Hematopoietic multipotent progenitor cell treated with erythropoietin and hydrocortisone succinate and interleukin-3 and kit ligand, for 6 days (in vitro differentiated cells): ENCODE measurements around the gene NRBF2.
"Not testable (repeated sequence)": the region's sequence is repeated elsewhere in the genome, so short reads cannot be mapped to it uniquely, and the experiment has no call there.

Experiments
- DNase-seq: peaks from one replicate; pipeline ENCODE4 v3.0.0-alpha.2; 2015

Gene NRBF2

GRCh38 chr10:63120554-63120953, 12.6 kb upstream of the NRBF2 start:
- no peak for DNase-seq

- no peak for DNase-seq
These were observed 9.3 kb upstream of the NRBF2 start for GRCh38 chr10:63123727-63124362.

- DNase-seq, result no peak
These were observed 7.7 kb upstream of the NRBF2 start for GRCh38 chr10:63125459-63125858.

GRCh38 chr10:63128443-63128842, 4.7 kb upstream of the NRBF2 start:
- DNase-seq, result no peak

- no peak for DNase-seq
These were observed 3.2 kb upstream of the NRBF2 start for GRCh38 chr10:63129888-63130287.

GRCh38 chr10:63132651-63133055, 475 bp upstream of the NRBF2 start:
- DNase-seq, result no peak

- DNase-seq, result peak; percentile 63
These were observed 861 bp downstream of the NRBF2 start for GRCh38 chr10:63133821-63134557.

GRCh38 chr10:63137306-63137705, 4.2 kb downstream of the NRBF2 start:
- DNase-seq, result no peak

GRCh38 chr10:63140077-63140476, 6.9 kb downstream of the NRBF2 start:
- no peak for DNase-seq

GRCh38 chr10:63142136-63142535, 9.0 kb downstream of the NRBF2 start:
- DNase-seq, result no peak

GRCh38 chr10:63143987-63144386, 10.9 kb downstream of the NRBF2 start:
- no peak for DNase-seq

GRCh38 chr10:63145782-63146181, 12.7 kb downstream of the NRBF2 start:
- DNase-seq, result no peak

GRCh38 chr10:63146503-63146902, 13.4 kb downstream of the NRBF2 start:
- DNase-seq, result no peak

GRCh38 chr10:63150745-63151144, 17.6 kb downstream of the NRBF2 start:
- DNase-seq, result no peak

GRCh38 chr10:63153868-63154545, 20.9 kb downstream of the NRBF2 start:
- not testable (repeated sequence) for DNase-seq

GRCh38 chr10:63154546-63155387, 21.6 kb downstream of the NRBF2 start:
- no peak for DNase-seq

GRCh38 chr10:63155388-63156020, 22.4 kb downstream of the NRBF2 start:
- no peak for DNase-seq

GRCh38 chr10:63156236-63156635, 23.1 kb downstream of the NRBF2 start:
- DNase-seq, result no peak

GRCh38 chr10:63157845-63158624, 24.9 kb downstream of the NRBF2 start:
- peak; percentile 92 for DNase-seq

- no peak for DNase-seq
These were observed 28.5 kb downstream of the NRBF2 start for GRCh38 chr10:63161592-63161991.

- DNase-seq, result no peak
These were observed 31.1 kb downstream of the NRBF2 start for GRCh38 chr10:63164166-63164623.

GRCh38 chr10:63165249-63165648, 32.1 kb downstream of the NRBF2 start:
- no peak for DNase-seq
